Testis (tissue), 3 donors: ENCODE results near the gene FBF1. TPM values are rescaled to one million over a fixed set of nuclear protein-coding genes. Genes with fewer than 3 reads are reported as not detected.
"Not testable (repeated sequence)": the region's sequence is repeated elsewhere in the genome, so short reads cannot be mapped to it uniquely, and the experiment has no call there.

Experiments used
- DNase-seq: peaks from one replicate; pipeline ENCODE4 v3.0.0-alpha.2; 2019
- H3K27ac ChIP-seq, 2 donors: fragments of 200-600 bp; sonication (generic); one replicate each; pipeline ENCODE4 v1.5.1; 2019
- H3K27me3 ChIP-seq: fragments of 200-600 bp; sonication (generic); one replicate; pipeline ENCODE4 v1.5.1; 2019
- H3K36me3 ChIP-seq: fragments of 200-600 bp; sonication (generic); one replicate; pipeline ENCODE4 v1.5.1; 2017; ENCODE audit warnings: low read depth; ENCODE audit errors: missing control alignments
- H3K4me1 ChIP-seq: fragments of 200-600 bp; sonication (generic); one replicate; pipeline ENCODE4 v1.5.1; 2019
- H3K4me3 ChIP-seq, 2 donors: fragments of 200-600 bp; sonication (generic); one replicate each; pipeline ENCODE4 v1.5.1; 2017 to 2019
- H3K9me3 ChIP-seq: fragments of 200-600 bp; sonication (generic); one replicate; pipeline ENCODE4 v1.5.1; 2017
- CTCF ChIP-seq, 3 experiments: fragments of 450-650 bp in 2 of 3; fragments of 200-600 bp in 1 of 3; sonication (generic) in 1 of 3; IDR thresholded peaks; one replicate each; pipeline ENCODE4 v1.5.1; 2016 to 2019; ENCODE audit warnings: antibody characterized with exemption in 3 of 3, mild to moderate bottlenecking in 2 of 3, moderate library complexity in 1 of 3
- POLR2A ChIP-seq: fragments of 450-650 bp; IDR thresholded peaks from one replicate; pipeline ENCODE4 v1.6.1; 2017; ENCODE audit warnings: antibody characterized with exemption, mild to moderate bottlenecking, moderate library complexity
- WGBS, 2 donors: methylation state at CpG; one replicate each; pipeline ENCODE4 v1.1.5; 2018; 5-methylcytosine and 5-hydroxymethylcytosine counted together
- intact Hi-C: fragments of 100-400 bp; cut with DNase I; formaldehyde crosslinking; loops from one replicate; pipeline ENCODE4 v1.15.1; 2023; ENCODE audit warnings: low total_unique reads
- polyA plus RNA-seq: library from polyadenylated mRNA; stranded (reverse); fragments of 350-450 nt; fragmentation: Illumina TruSeq; extraction: RNeasy Lipid Tissue Mini Kit (QIAGEN cat#74804); gene quantifications from one replicate; pipeline ENCODE4 v1.2.3, GENCODE V29; 2014; ENCODE audit warnings: low read depth, low replicate concordance; ENCODE audit not compliant: insufficient read depth
- total RNA-seq, 2 donors: library from RNA; depleted of rRNA; stranded (reverse); fragments of >200 nt; gene quantifications; one replicate each; pipeline ENCODE4 v1.2.3, GENCODE V29; 2016

FBF1 gene
- total and polyA plus RNA-seq, 3 donors from 2014 or later: 81.1 to 119 (median 85.4) TPM

DNA sequence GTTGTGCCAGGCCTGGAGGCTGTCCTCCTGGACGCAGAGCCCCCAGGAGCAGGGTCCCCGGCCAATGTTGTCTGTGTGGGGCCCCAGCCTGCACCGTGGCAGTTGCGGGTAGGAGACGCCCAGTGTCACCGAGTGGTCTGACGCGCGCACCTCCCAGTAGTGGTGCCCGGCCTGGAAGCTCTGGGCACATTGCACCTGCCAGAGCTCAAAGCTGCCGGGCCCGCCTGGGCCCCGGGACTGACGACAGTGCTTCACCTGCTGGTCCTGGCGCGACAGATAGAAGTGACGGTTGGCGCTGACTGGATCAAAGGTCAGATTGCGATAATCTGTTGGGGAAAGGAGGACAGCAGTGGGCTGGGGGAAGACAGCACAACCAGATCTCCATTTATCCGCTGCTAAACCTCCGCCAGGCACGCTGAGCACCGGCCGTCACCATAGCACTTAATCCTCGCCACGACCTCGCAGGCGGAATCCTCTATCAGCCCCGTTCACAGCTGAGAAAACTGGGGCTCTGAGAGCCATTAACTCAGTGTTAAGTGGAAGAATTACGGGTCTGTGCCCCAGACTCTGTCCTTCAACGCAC is 49.7 kb downstream of the FBF1 start:
- no peak overlapping the region for H3K27ac ChIP-seq
- H3K4me3 ChIP-seq: no peak overlapping the region
- H3K4me1 ChIP-seq: peaks cover 29% of the 10 kb centered on the region
- no peaks in the 10 kb centered on the region for H3K36me3 ChIP-seq
- WGBS, 2 donors: 91 to 93% methylated on average over 20 to 31 of the region's 31 CpGs
- no peaks in the 10 kb centered on the region for H3K9me3 ChIP-seq
- intact Hi-C loops: no loop called here
- no peak for DNase-seq
- TF ChIP-seq POLR2A: no peak
- TF ChIP-seq CTCF (IDR thresholded peaks at IDR 0.05): no peak
- no peaks in the 10 kb centered on the region for H3K27me3 ChIP-seq

- Histone ChIP-seq H3K4me1 (peaks cover 14% of the 10 kb centered on the region), H3K27ac (no peak overlapping the region), H3K4me3 (no peak overlapping the region), H3K9me3 (no peaks in the 10 kb centered on the region), H3K27me3 (no peaks in the 10 kb centered on the region), H3K36me3 (no peaks in the 10 kb centered on the region)
- TF ChIP-seq POLR2A (no peak), CTCF (IDR thresholded peaks at IDR 0.05) (no peak)
- DNase-seq: no peak
- WGBS, 2 donors: 77 to 88% methylated on average over 4 to 6 of the region's 6 CpGs
- intact Hi-C loops: no loop called here
Measured at GRCh38 chr17:75889454-75889853, 51.4 kb downstream of the FBF1 start.

GRCh38 chr17:75888484-75888883 is 52.4 kb downstream of the FBF1 start:
- intact Hi-C loops: no loop called here
- H3K27ac ChIP-seq: no peak overlapping the region
- 84 to 87% methylated on average over 6 of the region's 6 CpGs for WGBS, 2 donors
- TF ChIP-seq CTCF (IDR thresholded peaks at IDR 0.05): no peak
- no peak for TF ChIP-seq POLR2A
- peaks cover 9% of the 10 kb centered on the region for H3K4me1 ChIP-seq
- H3K36me3 ChIP-seq: no peaks in the 10 kb centered on the region
- H3K4me3 ChIP-seq: no peak overlapping the region
- H3K9me3 ChIP-seq: no peaks in the 10 kb centered on the region
- no peaks in the 10 kb centered on the region for H3K27me3 ChIP-seq
- DNase-seq: no peak

- H3K4me1 ChIP-seq, H3K27ac ChIP-seq, H3K36me3 ChIP-seq, intact Hi-C loops, H3K27me3 ChIP-seq, H3K9me3 ChIP-seq, DNase-seq, H3K4me3 ChIP-seq: not testable (repeated sequence)
- 91 to 92% methylated on average over 9 of the region's 9 CpGs for WGBS, 2 donors
Measured at GRCh38 chr17:75885860-75886259, 55.0 kb downstream of the FBF1 start.

DNA sequence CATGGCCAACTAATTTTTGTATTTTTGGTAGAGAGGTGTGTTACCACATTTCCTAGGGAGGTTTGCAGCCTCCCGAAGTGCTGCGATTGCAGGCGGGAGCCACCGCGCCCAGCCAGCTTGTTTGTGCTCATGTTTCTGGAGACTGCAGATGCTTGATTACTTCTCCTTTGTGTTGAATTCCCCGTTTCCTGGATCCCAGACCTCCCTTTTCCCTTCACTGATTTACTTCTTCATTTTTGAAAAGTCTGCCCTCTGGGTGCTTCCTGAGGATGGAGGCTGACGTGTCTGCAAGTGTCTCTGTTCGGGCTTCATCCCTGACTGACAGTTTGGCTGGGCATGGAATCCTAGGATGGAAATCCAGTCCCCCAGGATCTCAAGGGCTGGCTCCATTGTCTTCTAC is 55.4 kb downstream of the FBF1 start:
- no peaks in the 10 kb centered on the region for H3K36me3 ChIP-seq
- no peaks in the 10 kb centered on the region for H3K4me1 ChIP-seq
- 84 to 87% methylated on average over 8 of the region's 8 CpGs for WGBS, 2 donors
- H3K27ac ChIP-seq: no peak overlapping the region
- TF ChIP-seq CTCF (IDR thresholded peaks at IDR 0.05): no peak
- TF ChIP-seq POLR2A: no peak
- intact Hi-C loops: no loop called here
- no peak overlapping the region for H3K4me3 ChIP-seq
- DNase-seq: no peak
- H3K27me3 ChIP-seq: no peaks in the 10 kb centered on the region
- no peaks in the 10 kb centered on the region for H3K9me3 ChIP-seq
